Dermis blood vessel endothelial cell (primary cell): Measurements from ENCODE around the gene ADCK1. TPM values are rescaled to one million over a fixed set of nuclear protein-coding genes. Genes with fewer than 3 reads are reported as not detected.
"Not testable (repeated sequence)": the region's sequence is repeated elsewhere in the genome, so short reads cannot be mapped to it uniquely, and the experiment has no call there.

Source experiments
- DNase-seq: peaks from one replicate; pipeline ENCODE4 v3.0.0; 2010
- total RNA-seq: library from RNA; depleted of rRNA; stranded (reverse); fragments of >200 nt; gene quantifications from 2 replicates; pipeline ENCODE4 v1.2.3, GENCODE V29; 2014

Gene ADCK1
- total RNA-seq, 1 donor from 2014 or later: 5.6 TPM

DNA sequence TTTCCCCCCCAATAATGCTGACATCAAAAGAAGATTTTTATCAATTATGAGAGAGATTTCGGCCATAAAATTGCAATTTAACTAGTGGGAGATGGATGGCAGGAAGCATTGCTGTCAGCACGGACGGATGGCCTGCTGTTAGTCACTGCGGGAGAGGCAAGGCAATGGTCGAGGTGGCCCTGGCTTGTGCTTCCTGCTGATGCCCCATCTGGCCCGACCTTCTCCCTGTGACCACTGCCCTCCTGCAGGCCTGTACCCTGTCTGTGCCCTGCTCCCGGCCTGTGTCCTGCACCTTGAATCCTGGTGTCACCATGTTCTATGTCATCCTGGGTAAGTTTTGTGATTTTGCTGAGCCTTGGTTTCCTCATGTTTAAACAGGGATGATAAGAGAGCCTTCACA is 67.6 kb downstream of the ADCK1 start:
- DNase-seq: no peak

DNA sequence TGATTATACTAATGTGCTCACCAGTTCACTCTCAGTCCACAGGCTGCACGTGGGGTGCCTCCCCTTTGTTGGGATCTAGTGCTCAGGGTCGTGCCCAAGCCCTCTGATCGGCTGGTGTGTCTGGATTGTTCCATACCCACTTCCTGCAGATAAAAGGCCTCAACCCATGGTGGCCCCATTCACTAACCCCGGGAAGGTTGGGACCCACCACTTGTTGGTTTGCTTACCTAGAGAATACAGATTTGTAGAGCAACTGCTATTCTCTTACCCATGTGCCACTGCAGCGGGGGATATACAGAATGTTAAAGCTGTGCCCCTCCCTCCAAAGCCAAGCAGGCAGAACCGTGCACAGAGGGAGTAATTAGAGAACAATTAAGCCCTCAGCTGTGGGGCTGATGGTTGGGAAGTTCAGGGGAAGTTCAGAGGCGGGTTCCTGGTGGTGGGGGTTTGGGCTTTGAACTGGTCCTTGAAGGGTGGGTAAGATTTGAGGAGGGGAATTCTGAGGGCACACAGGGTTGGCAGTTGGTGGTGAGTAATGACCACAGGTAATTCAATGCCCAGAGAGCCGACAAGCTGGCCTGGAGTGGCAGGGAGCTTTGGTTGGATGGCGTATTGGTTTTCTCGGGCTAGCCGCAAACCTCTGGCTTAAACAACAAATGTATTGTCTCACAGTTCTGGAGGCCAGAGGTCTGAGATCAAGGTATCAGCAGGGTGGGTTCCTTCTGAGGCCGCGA is 68.8 kb downstream of the ADCK1 start:
- DNase-seq: no peak

DNA sequence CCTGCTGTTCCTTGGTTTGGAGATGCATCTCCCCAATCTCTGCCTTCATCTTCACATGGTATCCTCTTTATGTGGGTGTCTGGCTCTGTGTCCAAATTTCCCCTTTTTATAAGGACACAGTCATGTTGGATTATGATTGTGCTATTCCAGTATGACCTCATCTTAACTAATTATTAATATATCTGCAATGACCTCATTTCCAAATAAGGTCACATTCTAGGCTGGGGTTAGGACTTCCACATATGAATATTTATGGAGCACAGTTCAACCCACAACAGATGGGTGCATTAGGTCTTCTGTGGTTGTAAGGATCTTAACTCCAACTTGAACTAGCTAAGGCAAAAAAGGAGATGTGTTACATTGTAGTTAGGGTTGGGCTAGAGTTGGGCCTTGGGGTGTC is 69.4 kb downstream of the ADCK1 start:
- DNase-seq: no peak

DNA sequence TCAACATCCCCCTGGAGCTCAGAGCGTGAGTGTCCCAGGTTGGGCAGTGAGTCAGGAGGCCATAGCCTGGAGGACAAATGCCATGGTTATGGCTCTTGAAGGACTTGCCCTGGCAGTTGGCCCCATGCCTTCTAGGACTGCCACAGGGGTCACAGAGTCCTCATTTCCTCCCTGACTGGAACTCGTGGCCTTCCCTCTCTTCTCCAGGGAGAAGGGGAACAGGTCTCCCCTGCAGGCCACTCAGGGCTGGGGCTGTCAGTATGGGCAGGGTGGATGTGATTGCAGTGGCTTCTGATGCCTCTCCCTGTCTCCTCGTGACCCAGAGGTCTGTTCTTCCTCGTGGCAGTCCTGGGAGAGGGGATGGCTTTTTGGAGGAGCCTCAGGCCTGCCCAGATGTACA is 70.7 kb downstream of the ADCK1 start:
- DNase-seq: no peak

DNA sequence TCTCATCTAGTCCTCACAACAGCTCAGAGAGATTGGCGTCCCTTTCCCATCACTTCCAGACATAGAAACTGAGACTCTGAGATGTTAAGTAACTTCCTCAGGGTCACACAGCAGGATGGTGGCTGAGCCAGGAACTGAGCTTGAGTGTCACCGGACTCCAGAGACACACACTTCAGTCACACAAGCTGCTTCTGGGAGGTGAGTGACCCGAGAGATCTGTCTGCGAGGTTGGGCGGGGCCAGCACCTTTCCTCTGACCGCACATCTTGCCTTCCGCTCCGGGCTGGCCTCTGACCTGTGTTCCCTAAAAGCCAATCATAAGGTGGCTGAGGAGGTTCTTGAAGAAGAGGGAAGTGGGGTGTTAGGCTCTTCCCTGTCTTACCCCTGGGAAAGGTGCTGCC is 72.2 kb downstream of the ADCK1 start:
- no peak for DNase-seq

DNA sequence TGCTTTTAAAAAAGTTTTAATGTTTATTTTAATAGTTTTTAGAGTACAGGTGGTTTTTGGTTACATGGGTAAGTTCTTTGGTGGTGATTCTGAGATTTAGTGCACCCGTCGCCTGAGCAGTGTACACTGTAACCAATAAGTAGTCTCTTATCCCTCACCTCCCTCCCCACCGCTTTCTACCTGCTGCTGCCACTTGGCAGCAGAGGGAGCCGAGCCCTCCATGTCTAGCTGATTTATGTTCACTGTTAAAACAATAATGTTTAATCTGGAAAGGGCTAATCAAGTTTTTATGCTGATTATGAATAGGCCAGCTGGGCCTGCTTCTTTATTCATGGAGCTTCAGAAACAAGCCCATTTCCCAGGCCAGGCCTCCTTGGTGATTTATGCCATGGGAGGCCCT is 73.1 kb downstream of the ADCK1 start:
- DNase-seq: no peak

DNA sequence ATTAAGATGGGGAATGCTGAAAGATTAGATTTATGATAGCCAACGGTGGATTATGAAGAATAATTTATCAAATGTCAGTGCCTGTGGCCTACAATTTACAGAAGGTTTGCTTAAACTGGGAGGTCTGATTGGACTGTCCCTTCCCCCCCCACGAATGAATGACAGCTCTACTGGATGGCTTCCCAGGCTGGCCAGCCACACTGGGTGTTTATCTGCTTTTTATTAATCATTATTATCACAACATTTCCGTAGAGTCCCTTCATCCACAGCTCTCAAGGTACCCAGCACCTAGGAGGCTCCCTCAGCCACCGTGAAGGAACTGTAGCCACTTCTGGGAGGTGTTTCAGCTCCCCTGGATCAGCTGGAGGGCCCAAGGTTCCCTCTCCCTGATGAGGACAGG is 78.9 kb downstream of the ADCK1 start:
- no peak for DNase-seq

DNA sequence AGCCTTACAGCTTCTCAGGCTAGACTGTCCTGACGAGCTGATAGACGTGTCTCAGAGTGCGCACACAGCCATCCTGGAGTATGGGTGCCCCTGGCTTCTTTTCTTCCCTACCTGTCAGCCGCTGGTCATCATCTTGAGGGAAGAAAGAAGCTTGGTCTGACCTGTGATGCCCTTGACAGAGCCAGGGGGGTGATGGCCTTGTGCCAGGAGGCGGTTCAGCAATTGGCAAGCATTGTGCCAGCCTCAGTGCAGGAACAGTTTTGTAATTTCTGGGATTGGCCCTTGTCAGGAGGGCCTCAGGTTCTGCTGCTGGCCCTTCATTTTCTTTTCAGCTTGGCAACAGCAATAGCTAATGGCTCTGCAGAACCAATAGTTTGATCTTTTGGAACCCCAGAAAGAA is 80.1 kb downstream of the ADCK1 start:
- DNase-seq: no peak

DNA sequence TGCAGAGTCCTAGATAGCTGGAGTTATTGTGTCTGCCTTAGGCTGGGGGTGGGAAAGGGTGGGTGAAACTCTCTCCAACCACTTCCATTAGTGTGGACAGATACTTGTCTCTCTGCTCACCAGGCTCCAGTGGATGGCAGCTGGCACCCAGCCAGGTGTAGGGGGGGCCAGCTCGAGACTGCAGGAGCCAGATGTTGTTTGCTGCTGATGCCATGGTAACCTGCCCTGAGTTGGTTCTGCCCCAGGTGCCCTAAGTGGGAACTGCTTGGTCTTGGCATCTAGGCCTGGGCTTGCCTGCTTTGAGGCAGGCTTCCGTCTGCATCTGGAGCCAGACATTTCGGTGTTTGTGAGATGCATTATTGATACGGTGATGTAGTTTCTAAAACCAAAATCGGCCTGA is 82.2 kb downstream of the ADCK1 start:
- no peak for DNase-seq

DNA sequence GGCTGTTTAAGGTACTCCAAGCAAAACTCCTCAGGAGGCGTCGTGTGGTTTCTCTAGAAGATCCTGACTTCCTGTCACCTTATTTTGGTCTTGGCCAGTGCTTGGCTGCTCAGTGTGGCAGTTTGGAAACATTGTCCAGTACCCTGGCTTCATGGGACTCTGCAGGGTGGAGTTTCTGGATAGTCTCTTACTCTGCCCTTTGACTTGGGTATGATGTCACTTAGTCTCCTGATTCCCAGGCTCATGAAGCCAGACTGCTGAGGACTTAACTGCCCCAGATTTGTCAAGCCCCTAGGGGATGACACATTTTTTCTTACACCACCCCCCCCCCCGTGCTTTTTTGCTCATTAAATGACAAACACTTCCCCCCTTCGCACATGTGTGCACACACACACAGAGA is 82.7 kb downstream of the ADCK1 start:
- DNase-seq: no peak

DNA sequence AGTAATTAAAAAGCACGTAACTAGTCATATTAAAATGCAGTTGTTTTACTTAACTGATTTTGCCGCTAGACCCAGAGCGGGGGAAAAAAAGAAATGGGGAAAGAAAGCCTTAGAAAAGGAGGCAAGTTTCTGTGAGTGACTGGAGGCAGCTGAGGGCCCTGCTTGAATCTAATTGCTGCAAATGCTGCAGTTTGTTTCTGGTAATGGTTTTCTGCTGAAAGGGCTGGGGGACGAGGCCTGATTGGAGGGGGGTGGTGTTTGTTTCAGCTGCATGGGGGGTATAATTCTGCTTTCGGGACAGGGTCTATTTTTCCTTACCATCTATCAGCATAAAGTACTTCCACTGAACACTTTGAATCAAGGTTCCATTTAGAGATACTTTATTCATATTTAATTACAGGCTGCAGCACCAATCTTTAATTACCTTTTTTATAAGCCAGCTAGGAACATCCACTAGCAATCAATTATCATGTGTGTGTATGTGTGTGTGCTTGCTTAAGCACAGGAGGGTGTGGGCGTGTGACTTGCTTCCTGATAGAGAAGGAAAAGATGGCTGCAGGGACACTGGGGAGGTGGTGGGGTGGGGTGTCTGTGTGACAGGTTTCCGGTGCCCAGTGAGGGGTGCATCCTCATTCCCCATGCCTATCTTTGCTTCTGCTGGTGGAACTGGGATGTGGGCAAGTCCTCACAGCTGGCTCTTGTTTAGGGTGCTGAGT is 83.4 kb downstream of the ADCK1 start:
- DNase-seq: no peak

DNA sequence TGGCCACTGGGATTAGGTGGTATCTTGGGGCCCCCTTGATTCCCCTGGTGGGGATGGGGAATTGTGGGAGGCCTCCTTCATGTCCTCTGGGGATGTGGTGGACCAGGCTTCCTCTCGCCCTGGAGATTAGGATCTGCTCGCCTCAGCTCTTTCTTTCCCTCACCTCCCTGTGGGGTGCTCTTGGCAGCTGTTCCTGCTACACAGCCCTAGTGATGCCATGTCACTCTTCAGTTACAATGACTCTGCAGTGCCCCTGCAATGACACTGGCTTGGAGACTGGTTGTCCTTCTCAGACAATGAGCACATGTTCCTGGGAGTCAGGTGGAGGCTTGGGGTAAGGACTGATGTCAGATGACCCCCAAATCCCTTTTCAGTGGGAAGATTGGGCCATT is 83.9 kb downstream of the ADCK1 start:
- DNase-seq: no peak

DNA sequence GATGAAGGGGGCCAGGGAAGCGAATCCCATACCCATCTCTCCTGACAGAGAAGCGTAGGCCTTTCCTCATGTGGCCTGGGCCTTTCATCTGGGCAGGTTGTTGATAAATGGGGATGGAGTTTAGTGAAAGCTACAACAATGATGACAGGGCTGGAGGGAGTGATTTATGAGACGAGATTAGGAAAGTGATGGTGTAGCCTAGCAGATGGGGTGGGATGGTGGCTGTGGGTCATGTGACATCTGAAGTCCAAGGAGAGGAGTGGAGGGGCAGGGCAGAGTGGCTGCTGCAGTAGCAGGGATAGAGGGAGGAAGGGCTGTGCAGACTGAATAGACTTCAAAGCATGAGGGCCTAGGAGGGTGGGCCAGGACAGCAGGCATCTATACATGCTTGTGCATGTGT is 85.5 kb downstream of the ADCK1 start:
- DNase-seq: no peak

DNA sequence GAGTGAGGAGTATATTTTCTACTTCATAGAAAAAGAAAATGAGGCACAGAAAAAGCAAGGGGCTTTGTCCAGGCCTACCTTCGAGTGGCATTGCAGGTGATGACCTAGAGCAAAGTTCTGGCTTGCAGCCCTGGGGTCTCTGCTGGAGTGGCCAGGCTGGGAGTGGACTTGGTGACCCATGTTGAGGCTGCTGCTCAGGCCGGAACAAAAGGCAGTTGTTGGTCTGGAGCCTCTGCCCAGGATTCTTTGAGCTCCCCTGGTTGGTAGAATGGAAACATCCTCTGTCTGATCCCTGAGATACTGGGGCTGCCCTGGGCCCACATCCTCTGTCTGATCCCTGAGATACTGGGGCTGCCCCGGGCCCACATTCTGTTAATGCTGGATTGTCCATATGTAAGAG is 86.1 kb downstream of the ADCK1 start:
- DNase-seq: no peak

DNA sequence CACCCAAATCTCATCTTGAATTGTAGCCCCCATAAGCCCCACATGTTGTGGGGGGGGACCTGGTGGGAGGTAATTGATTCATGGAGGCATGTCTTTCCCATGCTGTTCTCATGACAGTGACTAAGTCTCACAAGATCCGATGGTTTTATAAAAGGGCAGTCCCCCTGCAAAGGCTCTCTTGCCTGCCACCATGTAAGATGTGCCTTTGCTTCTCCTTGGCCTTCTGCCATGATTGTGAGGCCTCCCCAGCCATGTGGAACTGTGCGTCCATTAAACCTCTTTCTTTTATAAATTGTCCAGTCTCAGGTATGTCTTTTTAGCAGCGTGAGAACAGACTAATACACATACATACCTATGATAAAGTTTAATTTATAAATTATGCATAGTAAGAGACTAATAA is 89.0 kb downstream of the ADCK1 start:
- not testable (repeated sequence) for DNase-seq

DNA sequence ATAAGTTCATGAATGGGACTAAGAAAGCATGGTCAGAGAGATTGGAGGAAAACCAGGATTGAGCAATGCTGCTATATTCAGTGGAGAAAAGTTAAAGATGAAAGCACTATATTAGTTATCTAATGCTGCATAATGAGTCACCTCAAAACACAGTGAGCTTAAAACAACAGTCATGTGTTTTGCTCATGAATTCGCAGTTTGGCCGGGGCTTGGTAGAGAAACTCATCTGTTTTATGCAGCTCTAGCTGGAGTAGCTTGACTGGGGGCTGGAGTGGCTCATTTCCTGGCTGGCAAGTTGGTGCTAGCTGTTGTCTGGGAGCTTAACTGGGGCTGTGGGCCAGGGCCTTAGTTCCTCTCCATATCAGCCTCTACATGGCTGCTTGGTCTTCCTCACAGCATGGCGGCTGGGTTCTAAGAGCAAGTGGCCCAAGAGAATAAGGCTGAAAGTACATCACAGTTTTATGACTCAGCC is 90.1 kb downstream of the ADCK1 start:
- DNase-seq: peak; percentile 32

DNA sequence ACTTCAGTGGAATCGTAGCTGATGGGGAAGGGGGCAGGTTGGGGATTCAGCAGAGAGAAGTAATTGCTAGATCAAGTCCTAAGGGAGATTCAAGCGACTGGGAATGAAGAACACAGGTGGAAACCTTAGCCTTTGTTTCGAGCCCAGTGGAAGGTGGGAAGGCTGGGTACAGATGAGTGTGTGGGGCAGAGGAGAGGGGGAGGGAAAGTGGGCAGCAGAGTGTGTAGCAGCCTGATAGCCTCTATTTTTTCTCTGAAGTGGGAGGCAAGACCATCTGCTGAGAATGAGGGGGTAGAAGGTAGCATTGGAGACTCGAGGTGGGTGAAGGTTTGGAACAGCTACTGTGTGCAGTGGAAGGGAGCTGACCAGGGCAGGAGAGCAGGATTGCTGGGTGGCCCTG is 91.0 kb downstream of the ADCK1 start:
- DNase-seq: no peak

DNA sequence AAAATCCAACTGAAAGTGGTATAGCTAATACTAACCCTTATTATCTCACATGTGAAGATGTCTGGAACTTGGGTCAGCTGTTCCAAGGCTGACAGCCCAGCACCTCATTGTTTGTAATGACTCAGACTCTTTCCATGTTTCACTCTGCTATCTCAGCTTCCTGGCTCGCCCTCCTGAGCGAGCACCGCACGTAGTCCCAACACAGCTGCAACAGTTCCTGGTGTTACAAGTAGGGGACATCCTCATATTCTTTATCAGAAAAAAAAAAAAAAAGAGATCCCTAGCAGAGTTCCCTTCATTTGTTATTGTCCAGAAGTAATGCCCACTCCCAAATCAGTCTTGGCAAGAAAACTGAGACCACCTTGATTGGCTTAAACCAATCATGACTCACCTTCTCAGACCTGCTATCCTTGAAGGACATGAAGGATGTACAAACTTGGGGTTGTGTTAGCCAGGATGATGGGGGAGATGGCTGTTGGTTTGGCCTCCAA is 92.5 kb downstream of the ADCK1 start:
- peak; percentile 50 for DNase-seq

DNA sequence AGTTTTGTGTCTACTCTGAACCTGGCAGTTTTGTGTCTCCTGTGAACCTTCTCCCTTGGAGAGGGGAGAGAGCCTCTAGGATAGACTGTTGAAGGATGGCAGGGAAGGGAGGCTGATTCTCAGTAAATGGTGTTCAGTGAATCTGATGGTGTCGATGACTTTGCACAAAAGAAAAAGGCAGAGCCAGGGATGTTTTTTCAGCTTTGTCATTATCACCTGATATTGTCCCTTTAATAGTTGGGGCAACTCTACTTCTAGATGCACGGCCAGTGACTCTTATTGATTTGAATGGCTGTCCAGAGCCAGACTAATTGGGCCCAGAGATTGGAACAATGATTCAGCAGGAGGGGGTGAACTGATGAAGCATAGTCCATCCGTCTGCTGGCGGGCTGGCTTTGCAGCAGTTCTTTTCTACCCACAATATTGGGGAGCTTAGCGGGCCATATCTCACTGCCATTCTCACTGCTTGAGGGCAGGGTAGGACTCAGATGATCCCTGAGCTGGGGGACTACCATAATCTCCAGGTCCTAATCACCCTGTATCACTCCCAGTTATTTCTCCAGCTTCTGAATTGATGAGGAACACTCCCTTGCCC is 93.1 kb downstream of the ADCK1 start:
- DNase-seq: no peak

DNA sequence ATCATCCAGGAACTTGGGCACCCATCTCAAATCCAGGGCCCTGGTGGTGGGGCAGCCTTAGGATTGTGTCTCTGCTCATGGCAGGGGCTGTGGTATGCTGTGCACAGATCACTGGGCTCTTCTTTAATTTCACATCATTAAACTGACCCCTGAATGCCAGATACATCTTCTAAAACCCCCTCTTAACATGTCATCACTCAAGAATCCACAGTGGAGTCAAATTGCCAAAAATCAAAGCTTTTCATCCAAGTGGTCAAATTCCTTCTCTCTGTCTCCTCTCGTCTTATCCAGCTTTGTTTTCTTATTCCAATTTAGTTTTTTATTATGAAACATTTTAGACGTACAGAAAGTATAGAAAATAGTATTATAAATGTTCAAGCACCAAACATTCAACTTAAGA is 97.5 kb downstream of the ADCK1 start:
- DNase-seq: no peak

DNA sequence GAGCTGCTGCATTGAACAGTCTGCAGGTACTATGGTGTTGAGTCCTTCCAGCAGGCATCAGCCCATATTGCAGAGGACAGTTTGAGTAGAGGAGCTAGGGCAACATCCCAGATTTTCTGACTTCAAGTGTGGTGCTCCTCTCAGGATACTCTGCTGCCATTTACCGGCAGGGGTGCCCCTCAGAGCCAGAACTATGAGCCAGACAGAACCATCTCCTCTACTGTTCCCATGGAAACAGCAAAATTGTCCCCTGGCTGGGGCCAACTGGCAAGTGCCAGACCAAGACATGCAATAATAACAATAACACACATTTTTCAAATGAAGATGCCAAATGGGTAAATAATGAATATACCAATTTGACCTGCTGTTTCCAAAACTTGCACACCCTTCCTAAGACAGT is 102.9 kb downstream of the ADCK1 start:
- DNase-seq: no peak

DNA sequence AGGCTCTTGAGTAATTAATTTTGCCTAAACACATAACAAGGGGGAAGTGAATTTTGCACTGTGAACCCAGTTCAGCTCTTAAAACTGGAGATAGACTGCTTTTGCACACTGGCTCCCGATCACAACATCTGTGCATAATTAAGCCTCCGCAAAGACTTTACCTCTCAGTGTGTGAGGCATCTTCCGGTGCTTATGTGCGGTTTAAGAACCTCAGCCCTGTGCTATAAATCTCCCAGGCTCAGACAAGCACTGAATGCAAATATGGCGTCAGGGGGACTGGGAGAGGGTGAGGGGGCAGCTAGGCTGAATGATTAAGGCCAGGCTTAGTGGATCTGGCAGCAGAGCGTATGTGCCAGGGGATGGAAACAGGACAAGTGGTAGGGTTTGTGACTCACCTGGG is 103.3 kb downstream of the ADCK1 start:
- no peak for DNase-seq

DNA sequence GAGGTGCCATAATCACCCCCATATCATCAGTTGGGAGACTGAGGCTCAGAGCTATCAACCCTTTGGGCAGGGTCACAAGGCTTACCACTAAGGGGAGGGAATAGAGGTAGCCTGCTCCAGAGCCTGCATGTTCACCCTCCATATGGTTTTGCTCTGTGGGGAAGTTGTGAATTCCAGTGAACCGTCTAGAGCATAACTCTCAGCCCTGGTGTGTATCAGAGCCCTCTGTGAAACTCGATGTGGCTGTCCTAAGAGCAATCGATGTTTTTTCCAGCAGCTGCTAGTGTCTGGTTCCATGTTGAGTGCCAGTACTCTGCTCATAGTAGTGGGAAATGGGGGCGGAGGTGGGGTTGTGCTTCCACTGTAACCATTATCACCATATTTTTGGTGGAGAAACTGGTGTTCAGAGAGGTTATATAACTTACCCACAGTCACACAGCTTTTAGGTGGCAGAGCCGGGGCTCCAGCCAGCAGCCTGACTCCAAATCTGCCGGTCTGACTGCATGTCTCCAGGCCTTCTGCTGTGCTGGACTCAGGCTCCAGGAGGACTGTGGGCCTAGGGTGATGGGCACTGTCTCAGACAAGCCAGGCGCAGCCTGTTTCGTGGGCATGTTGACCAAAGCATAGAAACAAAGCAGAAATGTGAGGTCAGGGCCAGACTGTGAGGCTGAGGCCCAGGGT is 104.2 kb downstream of the ADCK1 start:
- no peak for DNase-seq
